HG03342 (cell line): ENCODE results near the gene CPSF4.
"Not testable (repeated sequence)": the region's sequence is repeated elsewhere in the genome, so short reads cannot be mapped to it uniquely, and the experiment has no call there.

Experiments
- ATAC-seq: cut with Tn5 transposase; IDR thresholded peaks from one replicate; pipeline ENCODE4 v1.9.1; 2021; ENCODE audit warnings: mild to moderate bottlenecking, moderate library complexity; ENCODE audit not compliant: unreplicated experiment

The CPSF4 gene

DNA sequence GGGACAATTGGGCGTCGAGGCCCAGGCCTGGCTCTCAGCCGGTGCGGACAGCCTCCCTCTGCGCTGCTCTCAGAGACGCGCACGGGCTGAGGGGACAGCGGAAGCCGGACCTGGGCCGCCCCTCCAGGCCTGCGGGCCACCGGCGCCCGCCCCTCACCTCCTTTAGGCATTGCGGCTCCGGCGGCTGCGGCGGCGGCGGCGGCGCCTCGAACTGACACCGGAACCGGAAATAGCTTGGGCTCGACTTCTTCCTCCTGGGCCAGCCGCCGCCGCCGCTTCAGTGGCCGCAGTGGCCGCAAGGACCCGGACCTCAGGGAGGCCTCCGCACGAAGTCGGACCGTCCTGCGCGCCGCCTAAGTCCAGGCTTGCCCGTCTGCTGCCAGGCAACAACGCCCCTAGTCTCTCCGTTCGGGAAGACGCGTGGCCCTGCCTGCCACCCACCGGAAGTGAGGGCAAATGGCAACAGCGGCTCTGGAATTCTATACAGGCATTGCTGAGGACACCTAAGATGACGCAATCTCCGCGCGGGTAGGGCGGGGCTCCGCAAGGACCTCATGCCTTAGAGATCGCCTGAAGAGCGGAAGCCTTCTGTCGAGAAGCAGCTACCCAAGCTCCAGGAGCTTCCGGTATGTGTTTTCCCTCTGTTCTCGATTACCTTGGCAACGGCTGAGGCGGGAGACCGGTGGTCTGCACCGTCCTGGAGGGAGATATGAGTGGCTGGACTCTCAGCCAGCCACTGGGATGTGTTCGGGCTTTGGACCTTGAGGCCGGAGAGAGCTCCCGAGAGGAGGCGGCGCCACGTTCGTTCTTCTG lies 30.2 kb upstream of the CPSF4 start, which contains the start of the genes BUD31 and PDAP1:
Gene BUD31, plus strand, starts transcription at position 591 of the 813 bp plus-strand sequence. CDS start 2,124 bp downstream, outside the sequence.
Gene PDAP1, minus strand, starts transcription at position 219 of the 813 bp plus-strand sequence. Its CDS starts 49 bp downstream, at position 170.
- peak; percentile 74 for ATAC-seq

DNA sequence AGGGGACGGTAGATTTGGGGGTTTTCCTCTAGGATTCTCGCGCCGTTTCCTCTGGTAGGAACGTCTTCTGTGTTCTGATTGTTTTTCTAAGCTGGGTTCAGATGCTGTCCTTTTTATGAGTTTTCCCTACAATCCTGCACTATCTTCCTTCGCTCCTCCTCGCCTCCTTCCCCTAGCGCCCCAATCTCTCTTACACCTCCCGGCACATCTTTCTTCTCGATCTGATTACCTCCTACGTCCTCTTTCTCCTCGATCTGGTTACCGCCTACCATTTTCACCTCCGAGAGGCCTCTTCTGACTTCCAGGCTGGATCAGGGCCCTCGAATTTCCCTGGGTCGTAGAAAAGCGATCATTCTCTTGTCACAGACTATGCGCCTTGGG lies 29.6 kb upstream of the CPSF4 start:
- peak; percentile 1 for ATAC-seq

DNA sequence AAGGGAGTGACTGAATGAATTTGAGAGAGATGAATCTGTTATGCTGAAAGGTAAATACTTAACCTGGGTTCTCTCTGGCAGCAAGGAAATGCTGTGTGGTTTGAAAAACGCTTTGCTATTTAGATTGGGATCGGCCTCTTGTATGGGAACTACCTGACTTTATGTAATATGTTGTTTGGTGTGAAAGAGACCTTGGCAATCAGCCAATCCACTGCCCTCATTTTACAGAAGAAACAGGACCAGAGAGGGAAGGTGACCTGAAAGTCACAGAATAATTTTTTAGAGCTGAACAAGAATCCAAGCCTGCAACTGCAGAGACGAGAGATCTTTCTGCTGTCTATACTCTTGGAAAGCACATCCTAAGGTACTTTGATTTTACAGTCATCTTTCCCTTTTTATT lies 28.9 kb upstream of the CPSF4 start:
- no peak for ATAC-seq

DNA sequence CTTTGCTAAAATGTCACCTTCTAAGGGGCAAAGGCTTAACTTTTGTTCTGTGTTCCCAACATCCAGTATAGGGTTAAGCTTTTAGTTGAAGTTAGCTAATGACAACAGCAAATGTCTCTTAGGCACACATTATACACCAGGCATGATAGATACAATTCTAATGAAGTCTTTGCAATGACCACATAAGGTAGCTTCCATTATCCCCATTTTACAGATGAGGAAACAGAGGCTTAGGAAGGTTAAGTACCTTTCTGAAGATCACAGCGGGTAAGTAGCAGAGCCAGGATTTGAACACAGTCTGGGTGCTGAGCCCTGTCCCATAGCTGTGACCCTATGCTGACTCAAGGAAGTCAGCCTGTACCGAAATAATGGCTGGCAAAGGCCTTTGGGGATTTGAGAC lies 28.1 kb upstream of the CPSF4 start:
- ATAC-seq, result no peak

DNA sequence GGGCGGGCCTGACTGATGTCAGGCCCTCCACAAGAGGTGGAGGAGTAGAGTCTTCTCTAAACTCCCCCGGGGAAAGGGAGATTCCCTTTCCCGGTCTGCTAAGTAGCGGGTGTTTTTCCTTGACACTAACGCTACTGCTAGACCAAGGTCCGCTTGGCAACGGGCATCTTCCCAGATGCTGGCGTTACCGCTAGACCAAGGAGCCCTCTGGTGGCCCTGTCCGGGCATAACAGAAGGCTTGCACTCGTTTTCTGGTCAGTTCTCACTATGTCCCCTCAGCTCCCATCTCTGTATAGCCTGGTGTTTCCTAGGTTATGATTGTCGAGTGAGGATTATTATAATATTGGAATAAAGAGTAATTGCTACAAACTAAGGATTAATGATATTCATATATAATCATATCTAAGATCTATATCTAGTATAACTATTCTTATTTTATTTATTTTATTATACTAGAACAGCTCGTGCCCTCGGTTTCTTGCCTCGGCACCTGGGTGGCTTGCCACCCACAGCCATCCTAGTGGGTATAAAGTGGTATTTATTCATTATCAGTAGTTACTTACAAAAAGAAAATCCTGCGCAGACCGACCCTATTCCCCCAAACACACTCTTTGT lies 23.1 kb upstream of the CPSF4 start:
- not testable (repeated sequence) for ATAC-seq

DNA sequence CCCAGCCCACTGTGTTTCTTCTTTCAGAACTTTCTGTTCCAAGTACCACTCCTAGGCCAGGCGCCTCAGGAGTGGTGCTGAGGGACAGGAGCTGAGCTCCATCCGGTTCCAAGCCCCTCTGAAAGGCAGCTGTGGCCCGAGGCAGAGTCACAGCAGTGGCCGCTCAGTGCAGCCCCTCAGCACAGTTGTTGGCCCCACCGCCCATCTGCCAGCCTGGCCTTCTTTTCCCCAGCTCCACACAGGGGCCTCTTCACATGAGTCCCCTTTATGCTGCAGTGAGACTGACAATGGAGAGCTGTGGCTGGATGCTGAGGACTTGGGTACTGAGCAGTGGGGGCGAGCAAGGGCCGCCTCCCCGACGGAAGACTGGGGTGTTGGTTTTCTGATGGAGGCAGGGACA lies 20.5 kb upstream of the CPSF4 start:
- ATAC-seq, result no peak

DNA sequence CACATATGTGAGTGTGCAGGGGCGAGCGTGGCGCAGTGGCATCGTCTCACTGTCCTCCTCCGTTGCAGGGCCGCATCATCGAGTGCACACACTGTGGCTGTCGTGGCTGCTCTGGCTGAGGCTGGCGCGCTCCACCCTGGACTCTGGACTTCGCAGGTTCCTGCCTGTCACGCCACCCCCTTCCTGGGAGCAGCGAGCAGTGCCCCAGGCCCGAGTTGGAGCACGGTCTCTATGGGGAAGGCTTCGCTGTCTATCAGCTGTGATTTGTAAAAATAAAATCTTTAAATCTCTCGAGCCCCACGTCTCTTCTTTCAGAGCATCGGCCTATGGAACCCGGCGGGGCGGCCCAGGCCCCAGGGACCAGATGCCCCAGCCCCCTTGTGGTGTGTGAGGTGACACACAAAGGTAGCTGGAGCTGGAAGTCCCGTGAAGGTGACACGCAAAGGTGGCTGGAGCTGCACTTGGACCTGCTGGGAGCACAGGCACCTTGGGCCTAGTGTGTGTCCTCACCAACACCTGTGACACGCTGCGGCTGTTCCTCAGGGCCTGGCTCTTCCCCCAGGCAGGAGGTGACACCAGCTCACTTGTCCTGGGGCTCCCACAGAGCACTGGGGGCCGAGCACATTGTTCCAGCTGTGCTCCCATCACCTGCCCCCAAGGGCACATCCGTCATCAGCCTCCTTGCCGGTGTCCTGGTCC lies 19.3 kb upstream of the CPSF4 start:
- no peak for ATAC-seq

DNA sequence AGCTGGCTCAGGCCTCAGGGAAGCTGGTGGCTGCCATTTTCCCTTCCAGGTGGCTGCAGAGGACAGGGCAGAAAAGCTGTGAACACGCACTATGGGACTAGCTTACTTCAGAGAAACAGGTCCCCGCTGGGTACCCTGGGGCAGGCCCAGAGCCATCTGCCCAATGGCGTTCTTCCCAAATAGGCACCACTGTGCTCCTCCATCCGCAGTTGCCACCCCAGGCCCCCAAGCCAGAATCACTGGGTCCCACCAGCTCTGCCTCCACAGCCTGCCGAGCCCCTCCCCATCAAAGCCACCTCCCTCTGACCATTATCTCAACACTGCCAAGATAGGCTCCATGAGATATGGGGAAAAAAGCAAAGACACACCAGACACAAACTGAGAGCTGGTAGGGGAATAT lies 18.5 kb upstream of the CPSF4 start:
- no peak for ATAC-seq

DNA sequence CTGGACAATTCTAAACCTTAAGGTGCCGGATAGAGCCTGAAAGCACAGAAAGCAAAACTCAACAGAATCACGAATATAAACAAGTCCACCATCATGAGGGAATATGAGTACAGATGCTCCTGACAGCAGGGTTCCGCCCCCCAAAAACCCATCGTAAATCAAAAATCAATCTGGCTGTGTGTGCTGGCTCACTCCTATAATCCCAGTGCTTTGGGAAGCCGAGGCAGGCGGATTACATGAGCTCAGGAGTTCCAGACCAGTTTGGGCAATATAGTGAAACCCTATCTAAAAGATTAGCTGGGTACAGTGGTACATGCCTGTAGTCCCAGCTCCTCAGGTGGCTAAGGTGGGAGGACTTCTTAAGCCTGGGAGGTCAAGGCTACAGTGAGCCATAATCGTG lies 17.8 kb upstream of the CPSF4 start:
- no peak for ATAC-seq

DNA sequence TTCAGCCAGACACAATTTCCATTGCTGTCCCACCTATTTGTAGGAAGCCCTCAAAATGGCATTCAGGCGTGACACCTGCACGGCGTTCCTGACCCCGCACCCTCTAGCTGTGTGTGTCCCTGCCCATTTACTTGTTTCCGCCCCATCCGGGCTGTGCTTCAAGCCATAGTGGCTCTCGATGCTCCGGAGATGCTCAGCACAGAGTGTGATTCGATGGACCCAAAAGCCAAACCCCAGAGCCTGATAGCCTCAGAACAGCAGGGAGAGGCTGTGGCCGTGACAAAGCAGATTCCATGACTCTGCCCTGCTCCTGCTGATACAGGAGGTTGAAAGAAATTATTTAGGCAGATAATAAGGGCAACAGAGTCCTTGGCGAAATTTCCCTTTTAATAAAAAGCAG lies 16.6 kb upstream of the CPSF4 start:
- ATAC-seq, result no peak

DNA sequence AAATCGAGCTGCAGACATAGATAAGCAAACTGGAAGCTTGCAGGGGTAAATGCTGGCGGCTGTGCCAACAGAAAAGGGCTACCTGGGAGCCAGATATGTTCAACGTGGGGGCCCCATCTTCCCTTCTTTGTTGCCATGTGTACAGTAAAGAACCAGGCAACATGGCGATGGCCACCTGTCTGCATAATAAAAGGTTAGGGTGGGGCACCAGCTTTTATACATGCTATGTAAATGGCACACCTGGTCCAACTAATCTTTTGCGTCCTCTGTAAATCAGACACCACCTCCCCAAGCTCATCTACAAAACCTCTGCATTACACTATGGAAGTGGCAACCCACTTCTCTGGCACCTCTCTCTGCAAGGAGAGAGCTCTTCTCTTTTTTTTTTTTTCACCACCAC lies 16.1 kb upstream of the CPSF4 start:
- ATAC-seq, result no peak

DNA sequence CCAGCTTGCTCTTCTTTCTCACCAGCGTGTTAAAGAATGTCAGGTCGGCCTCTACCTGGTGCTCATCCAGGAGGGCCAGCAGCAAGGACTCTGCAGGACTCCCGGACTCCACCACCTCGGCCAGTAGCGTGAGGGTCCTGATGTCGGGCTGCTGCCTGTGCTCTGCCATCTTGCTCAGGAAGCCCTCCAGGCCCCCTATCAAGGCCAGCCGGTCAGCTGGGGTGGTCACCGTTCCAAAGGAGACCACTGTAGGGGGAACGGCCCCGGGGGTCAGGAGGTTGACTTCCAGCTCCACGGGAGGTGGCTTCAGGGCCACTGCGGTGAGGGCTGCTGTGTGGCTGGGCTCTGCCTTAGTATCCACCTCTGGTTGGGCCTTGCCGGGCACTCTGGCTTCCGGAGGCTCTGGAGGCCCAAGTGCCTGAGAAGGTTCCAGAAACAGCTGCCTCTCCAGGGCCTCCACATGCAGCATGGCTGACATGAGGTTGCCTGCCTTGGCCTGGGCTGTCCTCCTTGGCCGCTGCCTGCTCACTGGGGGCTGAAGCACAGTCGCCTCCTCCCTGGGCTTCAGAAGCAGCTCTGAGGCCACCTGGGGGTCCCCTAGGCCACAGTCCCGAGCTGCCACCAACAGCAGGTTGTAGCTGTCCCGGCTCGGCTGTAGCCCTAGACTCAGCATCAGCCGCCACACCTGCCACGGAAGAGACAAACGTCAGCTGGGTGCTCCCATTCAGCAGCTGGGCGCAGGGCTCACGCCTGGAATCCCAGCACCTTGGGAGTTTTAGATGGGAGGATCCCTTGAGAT lies 13.6 kb upstream of the CPSF4 start:
- ATAC-seq, result no peak

DNA sequence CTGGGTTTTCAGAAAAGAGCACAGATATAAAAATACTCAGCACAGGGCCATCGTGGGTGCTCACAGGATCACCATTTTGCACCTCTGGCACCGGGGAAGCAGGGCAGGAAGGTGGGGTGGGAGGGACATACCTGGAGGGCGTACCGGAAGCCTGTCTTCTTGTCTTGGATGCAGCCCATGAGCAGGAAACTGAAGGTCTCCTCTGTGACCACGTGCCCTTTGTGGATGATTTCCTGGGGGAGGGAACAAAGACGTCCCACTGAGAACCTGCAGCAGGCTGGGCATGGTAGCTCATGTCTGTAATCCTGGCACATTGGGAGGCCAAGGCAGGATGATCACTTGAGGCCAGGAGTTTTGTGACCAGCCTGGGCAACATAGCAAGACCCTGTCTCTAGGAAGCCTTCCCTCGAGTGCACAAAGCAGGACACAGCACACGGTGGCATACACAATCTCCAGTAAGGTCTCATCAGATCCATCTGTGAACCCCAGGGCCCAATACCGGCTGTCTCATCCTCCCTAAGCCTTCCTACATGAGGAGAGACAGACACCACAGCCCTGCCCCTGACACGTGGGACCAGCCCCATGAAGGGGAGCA lies 9.7 kb upstream of the CPSF4 start:
- no peak for ATAC-seq

DNA sequence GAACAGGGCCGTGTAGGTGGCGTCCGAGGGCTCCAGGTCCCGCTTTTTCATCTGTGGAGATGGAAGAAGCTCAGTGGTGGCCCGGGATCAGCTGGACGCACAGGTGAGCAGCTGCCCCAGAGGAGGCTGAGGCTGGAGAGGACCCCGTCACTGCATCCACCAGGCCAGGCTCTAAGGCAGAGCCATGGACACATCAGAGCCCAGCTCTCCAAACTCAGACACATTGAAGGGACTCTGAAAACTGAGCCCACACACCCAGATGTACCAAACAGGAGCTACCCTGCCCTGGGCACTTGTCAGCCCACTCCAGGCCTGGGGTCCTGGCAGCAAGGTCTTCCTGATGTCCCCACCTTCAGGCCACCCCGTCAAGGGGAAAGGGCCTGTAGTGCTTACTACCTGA lies 9.0 kb upstream of the CPSF4 start:
- no peak for ATAC-seq

DNA sequence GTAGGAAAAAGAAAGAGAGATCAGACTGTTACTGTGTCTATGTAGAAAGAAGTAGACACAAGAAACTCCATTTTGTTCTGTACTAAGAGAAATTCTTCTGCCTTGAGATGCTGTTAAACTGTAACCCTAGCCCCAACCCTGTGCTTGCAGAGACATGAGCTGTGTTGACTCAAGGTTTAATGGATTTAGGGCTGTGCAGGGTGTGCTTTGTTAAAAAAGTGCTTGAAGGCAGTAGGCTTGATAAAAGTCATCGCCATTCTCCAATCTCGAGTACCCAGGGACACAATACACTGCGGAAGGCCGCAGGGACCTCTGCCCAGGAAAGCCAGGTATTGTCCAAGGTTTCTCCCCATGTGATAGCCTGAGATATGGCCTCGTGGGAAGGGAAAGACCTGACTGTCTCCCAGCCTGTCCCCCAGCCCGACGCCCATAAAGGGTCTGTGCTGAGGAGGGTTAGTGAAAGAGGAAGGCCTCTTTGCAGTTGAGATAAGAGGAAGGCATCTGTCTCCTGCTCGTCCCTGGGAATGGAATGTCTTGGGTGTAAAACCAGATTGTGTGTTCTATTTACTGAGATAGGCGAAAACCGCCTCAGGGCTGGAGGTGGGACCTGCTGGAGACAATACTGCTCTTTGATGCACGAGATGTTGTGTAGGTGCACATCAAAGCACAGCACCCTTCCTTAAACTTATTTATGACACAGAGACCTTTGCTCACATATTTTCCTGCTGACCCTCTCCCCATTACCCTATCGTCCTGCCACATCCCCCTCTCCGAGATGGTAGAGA lies 6.8 kb upstream of the CPSF4 start:
- not testable (repeated sequence) for ATAC-seq

DNA sequence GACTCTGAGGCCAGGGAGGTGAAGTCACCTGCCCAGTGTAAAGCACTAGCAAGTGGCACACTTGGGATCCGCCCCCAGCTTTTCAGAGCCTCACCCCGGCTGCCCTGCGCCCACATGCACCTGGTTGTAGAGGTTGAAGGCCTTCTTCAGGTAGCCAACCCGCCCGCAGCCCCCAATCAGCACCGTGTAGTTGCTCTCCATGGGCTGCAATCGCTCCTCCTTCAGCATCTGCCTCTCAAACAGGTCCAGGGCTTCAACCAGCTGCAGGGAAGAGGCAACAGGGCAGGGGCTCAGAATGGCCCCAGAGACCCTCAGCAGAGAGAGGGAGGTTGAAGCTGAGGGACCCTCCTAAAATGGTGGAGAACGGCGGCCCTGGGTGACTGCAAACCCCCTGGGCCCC lies 5.6 kb upstream of the CPSF4 start:
- ATAC-seq, result no peak

DNA sequence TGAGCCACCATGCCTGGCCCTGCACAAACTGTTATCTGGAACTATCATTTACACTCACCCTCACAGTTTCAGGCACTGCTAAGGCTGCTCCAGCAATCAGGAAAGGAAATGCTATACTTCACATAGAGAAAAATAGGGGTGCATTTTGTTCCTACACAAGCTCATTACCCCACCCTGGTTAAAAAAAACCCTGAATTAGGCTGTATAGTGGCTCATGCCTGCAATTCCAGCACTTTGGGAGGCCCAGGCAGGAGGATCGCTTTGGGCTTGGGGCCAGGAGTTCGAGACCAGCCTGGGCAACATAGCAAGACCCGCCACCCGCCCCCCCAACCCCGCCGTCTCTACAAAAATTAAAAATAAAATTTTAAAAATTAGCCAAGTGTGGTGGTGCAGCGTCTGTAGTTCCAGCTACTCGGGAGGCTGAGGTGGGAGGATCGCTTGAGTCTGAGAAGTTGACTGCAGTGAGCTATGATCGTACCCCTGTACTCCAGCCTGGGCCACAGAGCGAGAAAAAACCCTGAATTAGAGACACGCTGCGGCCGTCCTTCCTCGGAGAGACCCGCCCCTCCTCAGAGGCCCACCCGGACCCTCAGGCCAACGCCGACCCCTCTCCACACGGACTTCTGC lies 684 bp upstream of the CPSF4 start:
- no peak for ATAC-seq

DNA sequence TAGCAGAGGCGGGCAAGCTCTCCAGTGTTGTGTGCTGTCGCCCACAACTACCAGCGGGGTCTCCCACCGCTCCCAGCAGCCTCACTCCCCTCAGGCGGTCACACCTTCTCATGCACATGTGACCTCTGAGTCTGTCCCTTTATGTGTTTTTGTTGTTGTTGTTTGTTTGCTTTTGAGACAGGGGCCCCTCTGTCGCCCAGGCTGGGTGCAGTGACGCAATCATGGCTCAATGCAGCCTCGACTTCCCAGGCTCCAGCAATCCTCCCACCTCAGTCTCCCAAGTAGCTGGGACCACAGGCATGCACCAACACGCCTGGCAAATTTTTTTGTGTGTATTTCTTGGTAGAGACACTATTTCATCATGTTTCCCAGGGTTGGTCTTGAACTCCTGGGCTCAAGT lies 1.5 kb downstream of the CPSF4 start:
- no peak for ATAC-seq

DNA sequence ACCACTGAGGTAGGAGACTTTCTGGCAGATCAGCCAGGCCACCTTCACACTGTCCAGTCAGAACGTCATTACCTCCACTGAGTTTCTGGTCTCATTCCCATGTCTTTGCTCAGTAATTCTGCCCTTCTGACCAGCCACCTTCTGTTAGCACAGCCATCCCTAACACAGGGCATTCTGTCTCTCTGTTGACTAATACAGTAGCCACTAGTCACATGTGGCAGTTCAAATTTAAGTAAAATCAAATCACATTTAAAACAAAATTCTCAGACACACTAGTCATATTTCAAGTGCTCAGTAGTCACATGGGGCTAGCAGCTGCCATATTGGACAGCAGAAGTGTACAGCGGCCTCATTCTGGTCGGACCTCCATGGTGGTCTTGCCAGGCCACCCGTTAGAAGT lies 7.4 kb downstream of the CPSF4 start:
- no peak for ATAC-seq
